Measurements from ENCODE around the gene PRDM16.

GRCh38 chr1:3387401-3387800 lies 318.4 kb downstream of the PRDM16 start:
- TF ChIP-seq CTCF (IDR thresholded peaks at IDR 0.05) (no peak), EP300 (IDR thresholded peaks at IDR 0.05) (no peak), POLR2A (IDR thresholded peaks at IDR 0.05) (no peak)
